ENCODE data around the gene EZH1. TPM values are rescaled to one million over a fixed set of nuclear protein-coding genes. Genes with fewer than 3 reads are reported as not detected.

Gene EZH1
- total RNA-seq, 2 donors from 2014 or later = 30.5 to 32.5 TPM

DNA sequence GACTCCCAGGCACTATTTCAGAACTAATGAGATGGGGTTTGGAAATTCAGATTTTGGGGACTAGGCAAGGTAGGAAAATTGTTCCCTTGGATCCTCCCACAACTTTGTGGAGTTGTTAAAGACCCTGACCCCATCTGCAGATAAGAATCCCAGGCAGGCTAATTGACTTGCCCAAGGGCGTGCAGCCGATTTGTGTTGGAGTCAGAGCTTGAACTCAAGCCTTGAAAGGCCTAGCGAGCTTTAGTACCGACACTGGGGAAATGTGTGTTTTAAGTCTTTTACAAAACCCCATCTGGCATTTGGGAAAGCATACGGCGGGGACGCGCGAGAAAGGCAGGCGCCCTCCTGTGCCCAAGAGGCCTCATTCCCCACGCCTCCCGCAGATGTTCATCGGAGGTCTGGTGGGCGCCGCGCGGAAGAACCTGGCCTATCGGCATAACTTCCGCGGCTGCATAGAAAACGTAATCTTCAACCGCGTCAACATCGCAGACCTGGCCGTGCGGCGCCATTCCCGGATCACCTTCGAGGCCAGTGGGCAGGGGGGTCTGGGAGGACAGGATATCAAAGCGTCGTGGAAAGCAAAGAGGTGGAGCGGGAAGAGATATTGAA, 58.2 kb downstream of the EZH1 start:
- Histone ChIP-seq H3K9me3 (no peaks in the 10 kb centered on the region), H3K36me3 (no peaks in the 10 kb centered on the region), H3K4me3 (no peak overlapping the region), H3K27me3 (no peaks in the 10 kb centered on the region), H3K27ac (no peak overlapping the region), H3K4me1 (peaks cover 0 to 27% of the 10 kb centered on the region in 2 donors)
- no peak for DNase-seq (ENCODE audit: low spot score)
- TF ChIP-seq, protein P1, sequence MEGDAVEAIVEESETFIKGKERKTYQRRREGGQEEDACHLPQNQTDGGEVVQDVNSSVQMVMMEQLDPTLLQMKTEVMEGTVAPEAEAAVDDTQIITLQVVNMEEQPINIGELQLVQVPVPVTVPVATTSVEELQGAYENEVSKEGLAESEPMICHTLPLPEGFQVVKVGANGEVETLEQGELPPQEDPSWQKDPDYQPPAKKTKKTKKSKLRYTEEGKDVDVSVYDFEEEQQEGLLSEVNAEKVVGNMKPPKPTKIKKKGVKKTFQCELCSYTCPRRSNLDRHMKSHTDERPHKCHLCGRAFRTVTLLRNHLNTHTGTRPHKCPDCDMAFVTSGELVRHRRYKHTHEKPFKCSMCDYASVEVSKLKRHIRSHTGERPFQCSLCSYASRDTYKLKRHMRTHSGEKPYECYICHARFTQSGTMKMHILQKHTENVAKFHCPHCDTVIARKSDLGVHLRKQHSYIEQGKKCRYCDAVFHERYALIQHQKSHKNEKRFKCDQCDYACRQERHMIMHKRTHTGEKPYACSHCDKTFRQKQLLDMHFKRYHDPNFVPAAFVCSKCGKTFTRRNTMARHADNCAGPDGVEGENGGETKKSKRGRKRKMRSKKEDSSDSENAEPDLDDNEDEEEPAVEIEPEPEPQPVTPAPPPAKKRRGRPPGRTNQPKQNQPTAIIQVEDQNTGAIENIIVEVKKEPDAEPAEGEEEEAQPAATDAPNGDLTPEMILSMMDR (IDR thresholded peaks at IDR 0.05) = no peak

DNA sequence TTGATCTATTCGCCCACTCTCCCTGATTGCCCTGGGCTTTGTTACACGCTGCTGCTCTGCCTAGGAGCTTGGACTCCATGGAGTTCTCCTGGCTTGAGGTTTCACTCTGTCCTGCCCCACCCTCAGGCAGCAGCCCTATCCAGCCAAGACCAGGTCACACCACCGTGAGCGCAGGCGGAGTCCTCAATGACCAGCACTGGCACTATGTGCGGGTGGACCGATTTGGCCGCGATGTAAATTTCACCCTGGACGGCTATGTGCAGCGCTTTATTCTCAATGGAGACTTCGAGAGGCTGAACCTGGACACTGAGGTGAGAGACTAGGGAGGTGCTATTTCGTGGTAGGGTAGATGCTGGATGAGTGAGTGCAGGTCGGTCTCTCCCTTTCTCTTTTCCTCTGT, 59.0 kb downstream of the EZH1 start:
- TF ChIP-seq, protein P1 (IDR thresholded peaks at IDR 0.05) = no peak
- Histone ChIP-seq H3K36me3 (no peaks in the 10 kb centered on the region), H3K4me1 (peaks cover 0 to 32% of the 10 kb centered on the region in 2 donors), H3K27ac (no peak overlapping the region), H3K9me3 (no peaks in the 10 kb centered on the region), H3K27me3 (no peaks in the 10 kb centered on the region), H3K4me3 (no peak overlapping the region)
- DNase-seq (ENCODE audit: low spot score) = no peak

DNA sequence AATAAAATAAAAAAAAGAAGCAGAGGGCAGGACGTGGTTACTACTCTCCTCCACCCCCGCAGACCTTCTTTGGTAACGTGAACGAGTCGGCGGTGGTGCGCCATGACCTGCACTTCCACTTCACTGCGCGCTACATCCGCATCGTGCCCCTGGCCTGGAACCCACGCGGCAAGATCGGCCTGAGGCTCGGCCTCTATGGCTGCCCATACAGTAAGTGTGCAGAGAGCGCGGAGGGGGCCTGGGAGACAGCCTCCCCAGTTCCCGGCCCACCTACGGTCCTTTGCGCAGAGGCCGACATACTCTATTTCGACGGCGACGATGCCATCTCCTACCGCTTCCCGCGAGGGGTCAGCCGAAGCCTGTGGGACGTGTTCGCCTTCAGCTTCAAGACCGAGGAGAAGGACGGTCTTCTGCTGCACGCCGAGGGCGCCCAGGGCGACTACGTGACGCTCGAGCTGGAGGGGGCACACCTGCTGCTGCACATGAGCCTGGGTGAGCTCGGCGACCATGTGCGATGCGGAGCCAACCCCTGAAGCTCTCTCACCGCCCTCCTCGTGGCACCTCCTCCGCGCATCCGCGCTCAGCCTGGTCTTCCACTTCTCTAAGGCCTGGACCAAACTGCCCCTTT, 59.8 kb downstream of the EZH1 start:
- no peak overlapping the region for H3K4me3 ChIP-seq
- H3K27ac ChIP-seq = no peak overlapping the region
- DNase-seq (ENCODE audit: low spot score) = no peak
- TF ChIP-seq, protein P1 (IDR thresholded peaks at IDR 0.05) = no peak
- H3K27me3 ChIP-seq = no peaks in the 10 kb centered on the region
- H3K9me3 ChIP-seq = no peaks in the 10 kb centered on the region
- peaks cover 0 to 40% of the 10 kb centered on the region in 2 donors for H3K4me1 ChIP-seq
- H3K36me3 ChIP-seq = no peaks in the 10 kb centered on the region

GRCh38 chr17:42683407-42684034, 61.3 kb downstream of the EZH1 start:
- peak; percentile 64 for DNase-seq (ENCODE audit: low spot score)
- TF ChIP-seq, protein P1 (IDR thresholded peaks at IDR 0.05) = no peak
- Histone ChIP-seq H3K27me3 (no peaks in the 10 kb centered on the region), H3K9me3 (no peaks in the 10 kb centered on the region), H3K36me3 (no peaks in the 10 kb centered on the region), H3K4me3 (peak overlapping the region; percentile 37 to 50), H3K27ac (peak overlapping the region; percentile 54 to 62), H3K4me1 (peaks cover 0 to 56% of the 10 kb centered on the region in 2 donors)

GRCh38 chr17:42682722-42683403, 62.0 kb downstream of the EZH1 start:
- peaks cover 0 to 59% of the 10 kb centered on the region in 2 donors for H3K4me1 ChIP-seq
- no peaks in the 10 kb centered on the region for H3K27me3 ChIP-seq

More at GRCh38 chr17:42682722-42683403, 62.0 kb downstream of the EZH1 start:
- Histone ChIP-seq H3K27ac (peak overlapping the region; percentile 54 to 62), H3K36me3 (no peaks in the 10 kb centered on the region), H3K9me3 (no peaks in the 10 kb centered on the region), H3K4me3 (peak overlapping the region; percentile 37 to 50)
- TF ChIP-seq, protein P1 (IDR thresholded peaks at IDR 0.05) = no peak
- DNase-seq (ENCODE audit: low spot score) = peak; percentile 66

Data from right atrium auricular region (tissue), 2 donors.